ENCODE data around the gene CYB5R4. TPM values are rescaled to one million over a fixed set of nuclear protein-coding genes. Genes with fewer than 3 reads are reported as not detected.

CYB5R4 gene
- total RNA-seq, 4 donors from 2014 or later: 4.7 to 13.5 (median 8.7) TPM

DNA sequence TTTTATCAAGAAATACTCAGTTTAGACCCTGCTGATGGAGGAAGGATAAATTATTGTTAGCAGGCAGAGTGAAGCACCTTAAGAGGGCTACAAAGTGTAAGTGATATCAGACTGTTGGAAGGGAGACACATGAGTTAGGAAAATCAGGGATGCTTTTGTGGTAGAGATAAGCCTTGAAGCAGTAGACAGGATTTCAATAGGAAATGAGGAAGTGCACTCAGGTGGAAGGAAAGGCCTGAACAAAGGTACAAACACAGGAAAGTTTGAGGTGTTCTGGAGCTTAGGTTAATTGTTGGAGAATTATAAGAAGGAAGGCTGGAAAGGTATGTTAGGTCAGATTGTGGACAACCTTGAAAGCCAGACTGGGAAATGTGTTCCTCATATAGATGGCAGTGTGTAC lies 7.6 kb downstream of the CYB5R4 start:
- no peak overlapping the region for H3K27ac ChIP-seq
- TF ChIP-seq, protein P1, sequence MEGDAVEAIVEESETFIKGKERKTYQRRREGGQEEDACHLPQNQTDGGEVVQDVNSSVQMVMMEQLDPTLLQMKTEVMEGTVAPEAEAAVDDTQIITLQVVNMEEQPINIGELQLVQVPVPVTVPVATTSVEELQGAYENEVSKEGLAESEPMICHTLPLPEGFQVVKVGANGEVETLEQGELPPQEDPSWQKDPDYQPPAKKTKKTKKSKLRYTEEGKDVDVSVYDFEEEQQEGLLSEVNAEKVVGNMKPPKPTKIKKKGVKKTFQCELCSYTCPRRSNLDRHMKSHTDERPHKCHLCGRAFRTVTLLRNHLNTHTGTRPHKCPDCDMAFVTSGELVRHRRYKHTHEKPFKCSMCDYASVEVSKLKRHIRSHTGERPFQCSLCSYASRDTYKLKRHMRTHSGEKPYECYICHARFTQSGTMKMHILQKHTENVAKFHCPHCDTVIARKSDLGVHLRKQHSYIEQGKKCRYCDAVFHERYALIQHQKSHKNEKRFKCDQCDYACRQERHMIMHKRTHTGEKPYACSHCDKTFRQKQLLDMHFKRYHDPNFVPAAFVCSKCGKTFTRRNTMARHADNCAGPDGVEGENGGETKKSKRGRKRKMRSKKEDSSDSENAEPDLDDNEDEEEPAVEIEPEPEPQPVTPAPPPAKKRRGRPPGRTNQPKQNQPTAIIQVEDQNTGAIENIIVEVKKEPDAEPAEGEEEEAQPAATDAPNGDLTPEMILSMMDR (IDR thresholded peaks at IDR 0.05): no peak
- no peak for TF ChIP-seq POLR2A (IDR thresholded peaks at IDR 0.05)
- no peak for TF ChIP-seq EP300 (IDR thresholded peaks at IDR 0.05)
- no peak for TF ChIP-seq POLR2AphosphoS5 (IDR thresholded peaks at IDR 0.05)
- no peak overlapping the region for H3K4me3 ChIP-seq
- no peaks in the 10 kb centered on the region for H3K4me1 ChIP-seq
- no peak for DNase-seq (ENCODE audit: low spot score in 2 of 2)
- no peaks in the 10 kb centered on the region for H3K27me3 ChIP-seq
- H3K36me3 ChIP-seq: peaks cover 31% of the 10 kb centered on the region
- H3K9me3 ChIP-seq: no peaks in the 10 kb centered on the region

DNA sequence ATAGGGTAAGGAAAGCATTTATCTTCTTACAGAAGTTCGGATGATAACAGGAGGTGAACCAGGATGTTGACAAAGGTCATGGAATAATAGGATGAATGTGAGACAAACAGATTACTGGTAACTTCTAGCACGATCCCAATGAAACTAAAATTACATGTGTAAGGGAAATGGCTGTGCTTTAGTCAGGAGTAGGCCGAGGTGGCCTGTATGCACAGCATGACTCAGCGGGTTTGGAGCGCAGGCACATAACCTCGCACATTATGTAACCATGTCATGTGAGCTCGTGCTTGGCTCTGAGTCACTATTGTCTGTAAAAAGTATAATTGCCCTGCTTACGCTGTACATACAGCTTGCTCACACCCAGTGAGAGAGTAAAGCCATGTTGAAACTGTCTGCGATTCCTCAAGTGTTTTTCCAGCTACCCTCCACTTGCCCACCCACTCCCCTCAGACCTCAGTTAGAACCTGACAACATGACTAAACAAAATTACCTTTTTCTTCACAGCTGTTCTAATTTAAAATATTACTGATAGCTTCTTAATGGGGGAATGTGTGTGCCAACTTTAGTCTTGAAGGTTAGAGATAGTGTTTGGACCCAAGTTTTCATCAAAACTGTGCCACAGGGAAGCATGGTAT lies 8.2 kb downstream of the CYB5R4 start:
- TF ChIP-seq EP300 (IDR thresholded peaks at IDR 0.05) (no peak), POLR2AphosphoS5 (IDR thresholded peaks at IDR 0.05) (no peak), POLR2A (IDR thresholded peaks at IDR 0.05) (no peak)
- TF ChIP-seq, protein P1 (IDR thresholded peaks at IDR 0.05): no peak

DNA sequence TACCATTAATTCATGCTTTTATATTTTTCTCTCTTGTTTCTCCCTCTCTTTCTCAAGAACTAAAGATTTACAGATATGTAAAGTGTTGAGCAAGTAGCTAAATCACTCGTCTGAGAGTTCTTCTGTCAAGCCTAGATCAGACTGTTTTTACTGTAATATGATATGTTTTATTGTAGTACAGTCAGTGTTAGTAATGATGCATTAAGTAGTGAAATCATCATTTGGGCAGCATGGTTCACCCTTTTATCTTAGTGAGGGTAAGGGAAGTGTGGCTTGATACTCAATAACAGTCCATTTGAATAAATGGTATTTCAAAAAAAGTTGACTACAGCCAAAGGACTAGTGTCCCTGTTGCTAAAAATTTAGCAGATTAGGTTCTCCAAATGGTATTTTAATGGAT lies 9.2 kb downstream of the CYB5R4 start:
- Histone ChIP-seq H3K4me3 (no peak overlapping the region), H3K27me3 (no peaks in the 10 kb centered on the region), H3K27ac (no peak overlapping the region), H3K36me3 (peaks cover 31% of the 10 kb centered on the region), H3K9me3 (no peaks in the 10 kb centered on the region), H3K4me1 (no peaks in the 10 kb centered on the region)
- 49% methylated on average over 1 of the region's 1 CpG for WGBS
- no peak for DNase-seq (ENCODE audit: low spot score in 2 of 2)
- TF ChIP-seq, protein P1 (IDR thresholded peaks at IDR 0.05): no peak
- TF ChIP-seq POLR2AphosphoS5 (IDR thresholded peaks at IDR 0.05) (no peak), POLR2A (IDR thresholded peaks at IDR 0.05) (no peak), EP300 (IDR thresholded peaks at IDR 0.05) (no peak)

More for the DNA sequence above, 8.2 kb downstream of the CYB5R4 start:
- Histone ChIP-seq H3K4me3 (no peak overlapping the region), H3K36me3 (peaks cover 31% of the 10 kb centered on the region), H3K4me1 (no peaks in the 10 kb centered on the region), H3K27ac (no peak overlapping the region), H3K27me3 (no peaks in the 10 kb centered on the region), H3K9me3 (no peaks in the 10 kb centered on the region)
- WGBS: 87% methylated on average over 9 of the region's 9 CpGs
- no peak for DNase-seq (ENCODE audit: low spot score in 2 of 2)

DNA sequence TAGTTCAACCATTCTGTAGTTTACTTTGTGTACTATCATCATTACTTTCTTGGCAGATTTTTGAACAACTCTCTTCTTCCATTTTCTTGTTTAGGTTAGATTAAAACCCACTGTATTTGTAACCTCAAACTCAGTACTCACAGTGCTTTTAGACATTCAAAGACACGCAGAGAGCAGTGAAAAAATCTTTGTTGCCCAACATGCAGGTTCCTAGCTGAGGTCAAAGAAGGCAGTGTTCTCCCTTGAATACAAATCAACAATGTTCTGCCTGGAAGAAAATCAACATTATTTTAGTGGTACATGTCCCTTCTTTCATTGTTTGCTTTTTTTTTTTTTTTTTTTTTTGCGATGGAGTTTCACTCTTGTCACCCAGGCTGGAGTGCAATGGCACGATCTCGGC lies 11.2 kb downstream of the CYB5R4 start:
- Histone ChIP-seq H3K4me1 (no peaks in the 10 kb centered on the region), H3K9me3 (no peaks in the 10 kb centered on the region), H3K27ac (no peak overlapping the region), H3K4me3 (no peak overlapping the region), H3K36me3 (peaks cover 18% of the 10 kb centered on the region), H3K27me3 (no peaks in the 10 kb centered on the region)
- no peak for DNase-seq (ENCODE audit: low spot score in 2 of 2)
- WGBS: 95% methylated on average over 4 of the region's 4 CpGs
- no peak for TF ChIP-seq POLR2AphosphoS5 (IDR thresholded peaks at IDR 0.05)
- TF ChIP-seq, protein P1 (IDR thresholded peaks at IDR 0.05): no peak
- TF ChIP-seq EP300 (IDR thresholded peaks at IDR 0.05): no peak
- TF ChIP-seq POLR2A (IDR thresholded peaks at IDR 0.05): no peak

DNA sequence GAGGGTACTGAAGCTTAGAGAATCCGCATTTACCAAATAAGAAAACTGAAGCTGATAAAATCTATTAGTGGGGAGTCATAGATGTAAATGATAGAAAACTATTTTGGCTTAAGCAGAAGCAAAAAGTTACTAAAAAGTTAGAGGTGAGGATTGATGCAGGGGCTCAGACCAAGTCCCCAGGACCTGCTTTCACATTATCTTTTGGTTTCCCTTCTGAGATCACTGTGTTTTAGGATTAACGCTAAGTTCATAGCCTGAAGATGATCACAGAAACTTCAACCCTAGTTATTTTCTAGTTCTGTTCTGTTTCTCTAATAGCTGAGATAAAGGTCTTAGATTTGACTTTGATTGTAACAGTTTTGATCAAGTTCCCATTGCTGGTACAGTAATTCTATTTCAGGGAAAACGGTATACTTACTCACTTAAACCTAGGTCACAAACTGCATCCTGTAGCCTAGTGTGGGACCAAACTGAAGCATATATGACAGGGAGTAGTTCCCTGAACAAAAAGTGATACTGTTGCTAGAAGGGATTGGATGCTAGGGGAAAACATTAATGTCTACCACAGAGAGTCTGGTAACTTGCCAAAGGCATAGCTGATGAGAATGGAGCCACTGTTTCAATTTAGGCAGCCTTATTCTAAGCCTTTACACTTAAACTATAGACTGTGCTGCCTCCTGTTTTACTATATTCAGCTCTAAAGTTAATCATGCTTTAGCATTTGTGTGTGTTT lies 13.1 kb downstream of the CYB5R4 start:
- H3K4me3 ChIP-seq: no peak overlapping the region
- peaks cover 1% of the 10 kb centered on the region for H3K36me3 ChIP-seq
- H3K4me1 ChIP-seq: no peaks in the 10 kb centered on the region
- DNase-seq (ENCODE audit: low spot score in 2 of 2): no peak
- no peaks in the 10 kb centered on the region for H3K9me3 ChIP-seq
- H3K27ac ChIP-seq: no peak overlapping the region
- H3K27me3 ChIP-seq: no peaks in the 10 kb centered on the region
- TF ChIP-seq POLR2A (IDR thresholded peaks at IDR 0.05) (no peak), EP300 (IDR thresholded peaks at IDR 0.05) (no peak), POLR2AphosphoS5 (IDR thresholded peaks at IDR 0.05) (no peak)
- TF ChIP-seq, protein P1 (IDR thresholded peaks at IDR 0.05): no peak
- WGBS: 90% methylated on average over 3 of the region's 3 CpGs
